Right hindlimb (tissue), 1 donor: Measurements from ENCODE around the gene STK11IP.

Experiments used
- DNase-seq: peaks from one replicate; pipeline ENCODE4 v3.0.0-alpha.2; 2018

Gene STK11IP

GRCh38 chr2:219661197-219661954, 63.7 kb downstream of the STK11IP start:
- DNase-seq, result no peak

- no peak for DNase-seq
These were observed 64.3 kb downstream of the STK11IP start for GRCh38 chr2:219661955-219662395.

GRCh38 chr2:219662566-219662965, 64.9 kb downstream of the STK11IP start:
- no peak for DNase-seq

GRCh38 chr2:219663116-219663762, 65.6 kb downstream of the STK11IP start:
- DNase-seq, result no peak

- DNase-seq, result no peak
These were observed 66.4 kb downstream of the STK11IP start for GRCh38 chr2:219664041-219664440.

GRCh38 chr2:219664944-219665343, 67.3 kb downstream of the STK11IP start:
- DNase-seq, result peak; percentile 79

GRCh38 chr2:219665926-219666325, 68.3 kb downstream of the STK11IP start:
- no peak for DNase-seq
